Stomach (tissue), 9 donors: ENCODE results near the gene OPCML. TPM values are rescaled to one million over a fixed set of nuclear protein-coding genes. Genes with fewer than 3 reads are reported as not detected.

Experiments
- DNase-seq, 2 donors: peaks; one replicate each; pipeline versions ENCODE4 v3.0.0 to v3.0.0-alpha.2; 2013 to 2019
- H3K27ac ChIP-seq, 5 donors: fragments of 200-600 bp in 4 of 5; sonication (generic) in 4 of 5; one replicate each; pipeline ENCODE4 v1.5.1; 2013 to 2019; ENCODE audit warnings: mild to moderate bottlenecking in 1 of 5, moderate library complexity in 1 of 5
- H3K27me3 ChIP-seq, 3 donors: fragments of 200-600 bp; sonication (generic); one replicate each; pipeline ENCODE4 v1.5.1; 2017 to 2019; ENCODE audit warnings: mixed run types in 1 of 3
- H3K36me3 ChIP-seq, 4 donors: fragments of 200-600 bp; sonication (generic); 1 replicate in 3 of 4; 2 replicates in 1 of 4; pipeline ENCODE4 v1.5.1; 2016 to 2019
- H3K4me1 ChIP-seq, 4 donors: fragments of 200-600 bp; sonication (generic); one replicate each; pipeline ENCODE4 v1.5.1; 2016 to 2019
- H3K4me3 ChIP-seq, 4 donors: fragments of 200-600 bp; sonication (generic) in 3 of 4; one replicate each; pipeline ENCODE4 v1.5.1; 2016 to 2019; ENCODE audit warnings: mild to moderate bottlenecking in 1 of 4
- H3K9me3 ChIP-seq, 4 donors: fragments of 200-600 bp; sonication (generic); one replicate each; pipeline ENCODE4 v1.5.1; 2016 to 2019
- EP300 ChIP-seq: sonication (generic); formaldehyde crosslinking; IDR thresholded peaks from one replicate; pipeline ENCODE4 v1.6.1; 2017; ENCODE audit warnings: antibody characterized with exemption
- POLR2A ChIP-seq, 4 donors: fragments of 450-650 bp; IDR thresholded peaks; one replicate each; pipeline ENCODE4 v1.6.1; 2016; ENCODE audit warnings: antibody characterized with exemption in 4 of 4, control low read depth in 2 of 4, mild to moderate bottlenecking in 1 of 4, moderate library complexity in 1 of 4
- POLR2AphosphoS5 ChIP-seq, 3 donors: sonication (generic); formaldehyde crosslinking; IDR thresholded peaks; one replicate each; pipeline ENCODE4 v1.6.1; 2016; ENCODE audit warnings: antibody characterized with exemption in 3 of 3
- WGBS, 5 donors: extraction: QIAGEN DNeasy Blood & Tissue Kit in 3 of 5; methylation state at CpG; one replicate each; pipeline versions ENCODE4 v1.1.5 to v1.1.7; 2013 to 2018; 5-methylcytosine and 5-hydroxymethylcytosine counted together
- intact Hi-C: fragments of 100-400 bp; cut with DNase I; formaldehyde crosslinking; loops from one replicate; pipeline ENCODE4 v1.15.1; 2023; ENCODE audit warnings: low total_unique reads
- polyA plus RNA-seq, 3 donors: library from polyadenylated mRNA; stranded (reverse); fragments of 200-250 nt; gene quantifications; one replicate each; pipeline ENCODE4 v1.2.3, GENCODE V29; 2013
- total RNA-seq, 5 donors: library from RNA; depleted of rRNA; stranded (reverse); fragments of >200 nt; gene quantifications; one replicate each; pipeline versions ENCODE4 v1.1.0 to v1.2.3, GENCODE V29; 2014 to 2016
- TF ChIP-seq, protein P1 (sequence below), 7 experiments: fragments of 450-650 bp in 4 of 7; fragments of 200-600 bp in 3 of 7; sonication (generic) in 3 of 7; IDR thresholded peaks; one replicate each; pipeline ENCODE4 v1.5.1; 2016 to 2019; ENCODE audit warnings: antibody characterized with exemption in 7 of 7, control low read depth in 2 of 7, mild to moderate bottlenecking in 1 of 7
- donor health status: healthy with polysubstance abuse.
- donor health status: Bipolar disorder and iron deficiency.
- donor health status: healthy.

OPCML gene
- total and polyA plus RNA-seq, 8 donors: 0.03 to 0.92 (median 0.55) TPM; not detected in 3

DNA sequence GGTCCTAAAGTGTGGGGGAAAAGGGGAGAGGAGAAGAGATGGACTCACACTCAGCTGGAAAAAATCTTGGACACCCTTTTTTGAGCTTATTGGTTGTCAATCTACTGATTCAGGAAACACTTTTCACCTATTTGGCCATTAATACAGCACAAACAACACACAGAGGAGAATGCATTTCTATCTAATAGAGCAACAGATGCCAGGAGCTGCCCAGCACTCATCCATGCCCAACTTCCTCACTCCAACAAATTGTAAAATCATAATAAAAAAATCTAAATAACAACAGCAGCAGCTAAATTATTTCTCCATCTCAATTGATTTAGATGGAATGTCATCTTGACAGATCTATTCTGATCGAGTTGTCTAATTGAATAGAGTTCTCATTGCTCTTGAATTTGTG lies 628.2 kb downstream of the OPCML start:
- H3K4me3 ChIP-seq: no peak overlapping the region
- no peaks in the 10 kb centered on the region for H3K36me3 ChIP-seq
- H3K4me1 ChIP-seq: no peaks in the 10 kb centered on the region
- no peaks in the 10 kb centered on the region for H3K27me3 ChIP-seq
- H3K27ac ChIP-seq: no peak overlapping the region
- no peaks in the 10 kb centered on the region for H3K9me3 ChIP-seq
- intact Hi-C loops: no loop called here
- TF ChIP-seq EP300 (no peak), POLR2AphosphoS5 (IDR thresholded peaks at IDR 0.05) (no peak), POLR2A (IDR thresholded peaks at IDR 0.05) (no peak)
- TF ChIP-seq, protein P1, sequence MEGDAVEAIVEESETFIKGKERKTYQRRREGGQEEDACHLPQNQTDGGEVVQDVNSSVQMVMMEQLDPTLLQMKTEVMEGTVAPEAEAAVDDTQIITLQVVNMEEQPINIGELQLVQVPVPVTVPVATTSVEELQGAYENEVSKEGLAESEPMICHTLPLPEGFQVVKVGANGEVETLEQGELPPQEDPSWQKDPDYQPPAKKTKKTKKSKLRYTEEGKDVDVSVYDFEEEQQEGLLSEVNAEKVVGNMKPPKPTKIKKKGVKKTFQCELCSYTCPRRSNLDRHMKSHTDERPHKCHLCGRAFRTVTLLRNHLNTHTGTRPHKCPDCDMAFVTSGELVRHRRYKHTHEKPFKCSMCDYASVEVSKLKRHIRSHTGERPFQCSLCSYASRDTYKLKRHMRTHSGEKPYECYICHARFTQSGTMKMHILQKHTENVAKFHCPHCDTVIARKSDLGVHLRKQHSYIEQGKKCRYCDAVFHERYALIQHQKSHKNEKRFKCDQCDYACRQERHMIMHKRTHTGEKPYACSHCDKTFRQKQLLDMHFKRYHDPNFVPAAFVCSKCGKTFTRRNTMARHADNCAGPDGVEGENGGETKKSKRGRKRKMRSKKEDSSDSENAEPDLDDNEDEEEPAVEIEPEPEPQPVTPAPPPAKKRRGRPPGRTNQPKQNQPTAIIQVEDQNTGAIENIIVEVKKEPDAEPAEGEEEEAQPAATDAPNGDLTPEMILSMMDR (IDR thresholded peaks at IDR 0.05): no peak
- 53 to 79% (median 69%) methylated on average over 1 of the region's 1 CpG for WGBS, 5 donors
- DNase-seq: no peak

DNA sequence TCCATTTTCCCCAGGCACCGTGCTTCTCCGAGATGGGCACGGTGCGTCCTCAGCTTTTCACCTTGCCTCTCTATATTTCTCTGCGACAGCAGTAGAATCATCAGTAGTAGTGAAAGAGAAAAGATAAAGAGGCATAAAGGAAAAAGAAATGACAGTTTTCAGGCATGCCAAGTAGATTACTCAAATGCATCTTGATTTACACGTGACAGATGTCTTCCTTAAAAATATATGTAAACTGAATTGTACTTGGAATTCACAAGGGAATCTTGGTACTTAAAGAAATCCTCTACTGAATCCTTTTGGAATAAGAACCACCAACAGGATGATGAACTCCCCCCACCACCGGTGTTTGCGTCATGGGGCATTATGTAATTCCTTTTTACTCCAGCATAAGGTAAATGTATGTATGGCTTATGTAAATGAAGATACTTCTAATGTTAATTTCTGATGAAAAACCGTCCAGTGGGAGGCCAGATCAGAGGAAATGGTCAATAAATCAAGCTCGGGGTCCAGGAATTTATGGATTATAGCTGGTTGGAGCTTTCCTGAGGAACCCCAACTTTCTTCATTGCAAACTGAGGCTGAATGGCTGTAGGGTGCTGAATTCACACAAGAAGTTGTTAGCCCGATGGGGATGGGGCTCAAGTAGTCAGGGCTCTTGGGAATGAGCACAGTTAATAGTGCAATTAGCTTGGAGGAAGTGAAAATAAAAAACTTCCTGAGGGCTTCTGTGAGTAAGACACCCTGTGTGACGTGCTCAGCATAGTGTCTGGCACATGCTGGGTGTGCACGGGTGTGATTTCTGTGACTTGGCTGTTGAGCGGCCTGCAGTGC lies 630.4 kb downstream of the OPCML start:
- 73 to 84% (median 80%) methylated on average over 14 of the region's 14 CpGs for WGBS, 5 donors

DNA sequence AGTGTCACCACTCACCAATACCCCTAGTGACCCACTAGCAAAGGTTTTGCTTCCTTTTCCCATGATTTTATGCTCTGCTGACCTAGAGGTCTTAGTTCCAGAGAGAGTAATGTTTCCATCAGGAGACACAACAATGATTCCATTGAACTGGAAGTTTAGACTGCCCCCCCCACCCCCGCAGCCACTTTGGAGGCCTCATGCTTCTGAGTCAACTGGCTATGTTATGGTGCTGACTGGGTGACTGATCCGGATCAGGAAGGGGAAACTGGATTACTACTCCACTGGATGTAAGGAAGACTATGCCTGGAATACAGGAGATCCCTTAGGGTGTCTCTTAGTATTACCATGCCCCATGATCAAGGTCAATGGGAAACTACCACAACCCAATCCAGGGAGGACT lies 633.6 kb downstream of the OPCML start:
- WGBS, 5 donors: 59 to 100% (median 91%) methylated on average over 2 of the region's 2 CpGs
- no peak for DNase-seq
- intact Hi-C loops: no loop called here
- no peaks in the 10 kb centered on the region for H3K9me3 ChIP-seq
- no peaks in the 10 kb centered on the region for H3K4me1 ChIP-seq
- H3K36me3 ChIP-seq: no peaks in the 10 kb centered on the region
- H3K27me3 ChIP-seq: no peaks in the 10 kb centered on the region
- H3K4me3 ChIP-seq: no peak overlapping the region
- TF ChIP-seq EP300 (no peak), POLR2A (IDR thresholded peaks at IDR 0.05) (no peak), POLR2AphosphoS5 (IDR thresholded peaks at IDR 0.05) (no peak)
- TF ChIP-seq, protein P1 (IDR thresholded peaks at IDR 0.05): no peak
- no peak overlapping the region for H3K27ac ChIP-seq

More for the DNA sequence above, 630.4 kb downstream of the OPCML start:
- Histone ChIP-seq H3K27ac (no peak overlapping the region), H3K36me3 (no peaks in the 10 kb centered on the region), H3K4me1 (no peaks in the 10 kb centered on the region), H3K9me3 (no peaks in the 10 kb centered on the region), H3K4me3 (no peak overlapping the region), H3K27me3 (no peaks in the 10 kb centered on the region)
- intact Hi-C loops: no loop called here
- DNase-seq: no peak
- TF ChIP-seq POLR2A (IDR thresholded peaks at IDR 0.05) (no peak), POLR2AphosphoS5 (IDR thresholded peaks at IDR 0.05) (no peak), EP300 (no peak)
- TF ChIP-seq, protein P1 (IDR thresholded peaks at IDR 0.05): no peak

DNA sequence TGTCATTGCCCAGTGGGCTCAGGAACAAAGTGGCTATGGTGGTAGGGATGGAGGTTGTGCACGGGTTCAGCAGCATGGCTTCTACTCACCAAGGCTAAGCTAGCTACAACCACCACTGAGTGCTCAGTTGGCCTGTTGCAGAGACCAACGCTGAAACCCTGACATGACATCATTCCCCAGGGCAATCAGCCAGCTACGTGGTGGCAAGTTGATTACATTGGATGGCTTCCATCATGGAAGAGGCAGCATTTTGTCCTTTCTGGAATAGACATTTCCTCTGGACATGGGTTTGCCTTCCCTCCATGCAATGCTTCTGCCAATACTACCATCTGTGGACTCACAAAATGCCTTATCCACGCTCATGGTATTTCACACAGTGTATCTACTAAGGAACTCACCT lies 634.3 kb downstream of the OPCML start:
- no peak overlapping the region for H3K27ac ChIP-seq
- TF ChIP-seq EP300 (no peak), POLR2AphosphoS5 (IDR thresholded peaks at IDR 0.05) (no peak), POLR2A (IDR thresholded peaks at IDR 0.05) (no peak)
- TF ChIP-seq, protein P1 (IDR thresholded peaks at IDR 0.05): no peak
- intact Hi-C loops: no loop called here
- no peaks in the 10 kb centered on the region for H3K36me3 ChIP-seq
- no peak for DNase-seq
- H3K9me3 ChIP-seq: no peaks in the 10 kb centered on the region
- H3K4me1 ChIP-seq: no peaks in the 10 kb centered on the region
- 62 to 80% (median 64%) methylated on average over 3 to 4 of the region's 4 CpGs for WGBS, 5 donors
- no peak overlapping the region for H3K4me3 ChIP-seq
- no peaks in the 10 kb centered on the region for H3K27me3 ChIP-seq
